Tibial nerve (tissue), 4 donors: ENCODE data around the gene PAPPA2.

Source experiments
- CTCF ChIP-seq, 5 experiments: fragments of 200-600 bp in 3 of 5; fragments of 450-650 bp in 2 of 5; sonication (generic) in 3 of 5; IDR thresholded peaks; one replicate each; pipeline ENCODE4 v1.5.1; 2016 to 2019; ENCODE audit warnings: antibody characterized with exemption in 5 of 5, mild to moderate bottlenecking in 3 of 5, moderate library complexity in 2 of 5
- EP300 ChIP-seq, 2 donors: sonication (generic); formaldehyde crosslinking; IDR thresholded peaks; one replicate each; pipeline ENCODE4 v1.6.1; 2017; ENCODE audit warnings: antibody characterized with exemption in 2 of 2, mild to moderate bottlenecking in 1 of 2
- POLR2A ChIP-seq, 2 donors: fragments of 450-650 bp; IDR thresholded peaks; one replicate each; pipeline ENCODE4 v1.6.1; 2017; ENCODE audit warnings: antibody characterized with exemption in 2 of 2, mild to moderate bottlenecking in 2 of 2, moderate library complexity in 2 of 2

DNA sequence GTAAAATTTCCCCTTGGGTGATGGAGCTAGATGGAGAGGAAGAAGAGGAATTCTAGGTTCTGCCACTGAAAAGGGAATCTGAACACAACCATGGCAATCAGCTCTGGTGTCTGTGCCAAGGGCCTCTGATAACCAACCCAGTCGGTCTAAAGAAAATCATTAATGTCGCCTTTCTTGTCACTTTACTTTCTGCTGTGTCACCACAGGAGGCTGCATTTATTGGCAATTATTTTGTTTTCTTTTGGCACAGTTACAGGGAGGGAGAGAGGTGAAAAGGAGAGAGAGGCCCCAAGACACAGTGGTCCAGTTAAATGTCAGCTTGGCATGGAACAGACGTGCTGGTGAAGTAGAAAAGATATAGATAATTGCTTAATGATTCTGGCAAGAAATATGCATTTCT lies 414.6 kb downstream of the PAPPA2 start:
- TF ChIP-seq POLR2A (IDR thresholded peaks at IDR 0.05) = no peak
- no peak for TF ChIP-seq CTCF (IDR thresholded peaks at IDR 0.05)
- no peak for TF ChIP-seq EP300 (IDR thresholded peaks at IDR 0.05)
